GM21786 (cell line): ENCODE data around the gene TAF3.
"Not testable (repeated sequence)": the region's sequence is repeated elsewhere in the genome, so short reads cannot be mapped to it uniquely, and the experiment has no call there.

ENCODE experiments used
- ATAC-seq: cut with Tn5 transposase; IDR thresholded peaks from one replicate; pipeline ENCODE4 v1.9.1; 2021; ENCODE audit not compliant: unreplicated experiment

Gene TAF3, protein sequence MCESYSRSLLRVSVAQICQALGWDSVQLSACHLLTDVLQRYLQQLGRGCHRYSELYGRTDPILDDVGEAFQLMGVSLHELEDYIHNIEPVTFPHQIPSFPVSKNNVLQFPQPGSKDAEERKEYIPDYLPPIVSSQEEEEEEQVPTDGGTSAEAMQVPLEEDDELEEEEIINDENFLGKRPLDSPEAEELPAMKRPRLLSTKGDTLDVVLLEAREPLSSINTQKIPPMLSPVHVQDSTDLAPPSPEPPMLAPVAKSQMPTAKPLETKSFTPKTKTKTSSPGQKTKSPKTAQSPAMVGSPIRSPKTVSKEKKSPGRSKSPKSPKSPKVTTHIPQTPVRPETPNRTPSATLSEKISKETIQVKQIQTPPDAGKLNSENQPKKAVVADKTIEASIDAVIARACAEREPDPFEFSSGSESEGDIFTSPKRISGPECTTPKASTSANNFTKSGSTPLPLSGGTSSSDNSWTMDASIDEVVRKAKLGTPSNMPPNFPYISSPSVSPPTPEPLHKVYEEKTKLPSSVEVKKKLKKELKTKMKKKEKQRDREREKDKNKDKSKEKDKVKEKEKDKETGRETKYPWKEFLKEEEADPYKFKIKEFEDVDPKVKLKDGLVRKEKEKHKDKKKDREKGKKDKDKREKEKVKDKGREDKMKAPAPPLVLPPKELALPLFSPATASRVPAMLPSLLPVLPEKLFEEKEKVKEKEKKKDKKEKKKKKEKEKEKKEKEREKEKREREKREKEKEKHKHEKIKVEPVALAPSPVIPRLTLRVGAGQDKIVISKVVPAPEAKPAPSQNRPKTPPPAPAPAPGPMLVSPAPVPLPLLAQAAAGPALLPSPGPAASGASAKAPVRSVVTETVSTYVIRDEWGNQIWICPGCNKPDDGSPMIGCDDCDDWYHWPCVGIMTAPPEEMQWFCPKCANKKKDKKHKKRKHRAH

DNA sequence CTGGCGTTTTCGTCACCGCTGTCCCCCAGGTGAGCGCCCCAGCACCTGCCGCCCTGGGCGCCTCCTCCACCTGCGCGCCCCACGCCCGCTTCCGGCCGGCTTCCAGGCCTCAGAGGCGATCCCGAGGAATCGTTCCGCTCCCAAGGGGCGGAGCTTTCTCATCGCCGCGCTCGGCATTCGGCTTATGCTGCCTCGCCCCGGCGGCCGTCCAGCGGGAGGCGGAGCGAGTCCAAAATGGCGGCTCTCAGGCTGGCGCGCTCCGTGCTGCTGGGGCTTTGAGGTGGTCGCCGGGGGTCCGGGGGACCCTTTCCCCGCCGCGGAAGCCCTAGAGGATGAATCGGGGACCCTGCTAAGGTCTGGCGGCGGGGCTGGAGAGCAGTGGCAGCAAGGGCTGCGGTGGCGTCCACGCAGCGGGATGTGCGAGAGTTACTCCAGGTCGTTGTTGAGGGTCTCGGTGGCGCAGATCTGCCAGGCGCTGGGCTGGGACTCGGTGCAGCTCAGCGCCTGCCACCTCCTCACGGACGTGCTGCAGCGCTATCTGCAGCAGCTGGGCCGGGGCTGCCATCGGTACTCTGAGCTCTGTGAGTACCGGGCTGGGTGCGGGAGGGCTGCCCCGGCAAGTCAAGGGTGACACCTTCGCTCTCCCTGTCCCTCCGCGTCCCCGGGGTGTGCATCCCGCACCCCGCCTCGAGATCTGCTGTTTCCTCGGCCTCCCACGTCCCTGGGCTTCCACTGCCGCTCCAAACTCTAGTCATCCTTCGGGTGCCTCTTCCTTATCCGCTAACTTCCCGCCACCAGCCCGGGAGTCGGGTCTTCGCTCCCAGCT is at the start of gene TAF3:
TSS of gene TAF3 (plus strand) at position 211 of the 826 bp plus-strand sequence. CDS start at position 416, 205 bp downstream.
- peak; percentile 79 for ATAC-seq

DNA sequence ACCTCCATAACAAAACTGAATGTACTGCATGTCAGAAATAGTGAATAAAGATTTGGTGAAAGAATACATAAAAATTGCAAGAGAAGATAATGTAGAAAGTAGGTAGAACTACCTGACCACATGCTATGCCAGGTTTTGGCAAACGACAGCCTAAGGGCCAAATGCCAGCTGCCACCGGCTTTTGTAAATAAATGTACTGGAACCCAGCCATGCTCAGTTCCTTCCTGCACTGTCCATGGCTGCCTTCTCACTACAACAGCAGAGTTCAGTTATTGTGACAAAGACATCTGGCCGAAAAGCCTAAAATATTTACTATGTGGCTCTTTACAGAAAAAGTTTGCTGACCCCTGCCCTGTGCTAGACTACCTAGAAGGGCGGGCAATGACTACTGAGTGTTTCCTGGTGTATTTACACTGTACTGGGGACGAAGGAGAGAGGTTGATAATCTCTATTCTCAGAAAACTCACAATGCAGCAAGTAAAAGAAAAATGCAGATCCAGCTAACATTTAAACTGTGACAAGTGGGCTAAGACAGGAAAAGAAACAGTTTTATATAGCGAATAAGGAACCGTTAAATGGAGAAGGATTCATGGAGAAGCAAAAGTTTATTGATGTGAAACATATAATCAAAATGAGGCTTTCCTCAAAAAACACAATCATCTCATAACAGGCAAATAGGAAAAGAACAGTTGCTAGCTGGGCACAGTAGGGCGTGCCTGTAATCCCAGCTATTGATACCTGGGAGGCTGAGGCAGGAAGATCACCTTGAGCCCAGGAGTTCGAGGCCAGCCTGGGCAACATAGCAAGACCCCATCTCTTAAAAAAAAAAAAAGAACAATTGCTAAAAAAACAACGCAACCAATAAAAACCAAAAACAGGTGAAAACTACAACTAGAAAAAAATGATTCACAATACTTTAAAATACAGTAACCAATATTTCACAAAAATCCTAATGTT is 44.2 kb upstream of the TAF3 start:
- ATAC-seq = no peak

DNA sequence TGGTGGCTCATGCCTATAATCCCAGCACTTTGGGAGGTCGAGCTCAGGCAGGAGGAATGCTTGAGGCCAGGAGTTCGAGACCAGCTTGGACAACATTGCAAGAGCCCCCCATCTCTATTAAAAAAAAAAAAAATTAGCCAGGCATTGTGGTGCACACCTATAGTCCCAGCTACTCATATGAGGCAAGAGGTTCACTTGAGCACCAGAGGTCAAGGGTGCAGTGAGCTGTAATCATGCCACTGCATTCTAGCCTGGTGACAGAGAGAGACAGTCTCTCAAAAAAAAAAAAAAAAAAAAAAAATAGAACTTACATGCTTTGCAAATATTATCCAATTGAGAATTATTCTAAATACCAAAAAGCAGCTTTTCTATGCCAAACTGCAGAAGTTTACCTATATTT is 41.5 kb upstream of the TAF3 start:
- no peak for ATAC-seq

DNA sequence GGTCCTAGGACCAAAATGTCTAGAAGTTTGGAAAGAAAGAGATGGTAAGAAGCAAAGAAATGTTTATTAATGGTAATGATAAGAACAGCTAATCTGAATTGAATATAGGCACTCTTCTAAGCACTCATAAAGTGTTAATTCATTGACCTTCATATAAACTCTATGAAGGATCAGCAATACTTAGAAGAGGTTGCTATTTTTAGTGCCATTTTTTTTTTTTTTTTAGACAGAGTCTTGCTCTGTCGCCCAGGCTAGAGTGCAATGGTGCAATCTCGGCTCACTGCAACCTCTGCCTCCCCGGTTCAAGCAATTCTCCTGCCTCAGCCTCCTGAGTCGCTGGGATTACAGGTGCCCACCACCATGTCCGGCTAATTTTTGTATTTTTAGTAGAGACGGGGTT is 36.1 kb upstream of the TAF3 start:
- not testable (repeated sequence) for ATAC-seq

DNA sequence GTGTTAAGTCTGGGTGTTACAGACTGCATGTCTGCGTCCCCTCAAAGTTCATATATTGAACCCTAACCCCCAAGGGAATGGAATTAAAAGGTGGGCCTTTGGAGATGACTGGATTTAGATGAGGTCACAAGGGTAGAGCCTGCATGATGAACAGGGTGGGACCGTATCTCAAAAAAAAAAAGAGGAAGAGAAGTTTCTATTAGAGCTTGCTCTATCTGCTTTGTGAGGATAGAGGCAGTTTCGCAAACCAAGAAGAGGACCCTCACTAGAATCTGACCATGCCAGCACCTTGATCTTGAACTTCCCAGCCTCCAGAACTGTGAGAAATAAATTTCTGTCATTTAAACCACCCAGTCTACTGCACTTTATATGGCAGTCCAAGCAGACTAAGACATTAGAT is 31.9 kb upstream of the TAF3 start:
- no peak for ATAC-seq

DNA sequence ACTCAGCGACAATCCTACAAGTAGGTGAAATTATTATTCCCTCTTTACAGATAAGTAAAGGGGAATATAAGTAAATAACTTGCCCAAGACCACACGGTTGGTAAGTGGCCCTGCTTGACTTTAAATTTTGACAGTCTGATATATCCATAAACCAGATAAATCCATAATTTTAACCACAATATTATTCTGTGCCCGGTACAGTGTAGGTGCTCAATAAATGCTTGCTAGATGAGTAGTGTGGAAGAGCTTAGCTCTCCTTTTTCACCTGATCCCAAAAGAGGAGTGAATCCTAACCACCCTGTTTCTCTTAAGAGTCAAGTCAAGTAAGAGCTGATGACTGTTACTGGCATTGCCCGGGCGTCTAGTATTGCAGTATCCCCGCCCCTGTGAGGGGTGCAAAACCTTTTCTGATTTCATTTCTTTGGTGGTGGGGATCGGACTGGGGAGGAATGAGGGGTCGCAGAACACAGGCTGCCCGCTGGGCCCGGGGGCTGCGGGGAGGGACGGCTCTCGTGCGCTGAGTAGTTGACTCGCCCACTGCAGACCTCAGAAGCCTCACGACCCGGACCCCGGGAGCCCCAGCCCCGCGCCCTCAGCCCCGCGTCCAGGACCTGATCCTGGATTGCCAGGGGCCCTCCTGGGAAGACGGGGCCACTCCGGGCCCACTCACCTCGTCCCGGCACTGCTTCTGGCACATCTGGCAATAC is 31.0 kb upstream of the TAF3 start:
- peak; percentile 2 for ATAC-seq

DNA sequence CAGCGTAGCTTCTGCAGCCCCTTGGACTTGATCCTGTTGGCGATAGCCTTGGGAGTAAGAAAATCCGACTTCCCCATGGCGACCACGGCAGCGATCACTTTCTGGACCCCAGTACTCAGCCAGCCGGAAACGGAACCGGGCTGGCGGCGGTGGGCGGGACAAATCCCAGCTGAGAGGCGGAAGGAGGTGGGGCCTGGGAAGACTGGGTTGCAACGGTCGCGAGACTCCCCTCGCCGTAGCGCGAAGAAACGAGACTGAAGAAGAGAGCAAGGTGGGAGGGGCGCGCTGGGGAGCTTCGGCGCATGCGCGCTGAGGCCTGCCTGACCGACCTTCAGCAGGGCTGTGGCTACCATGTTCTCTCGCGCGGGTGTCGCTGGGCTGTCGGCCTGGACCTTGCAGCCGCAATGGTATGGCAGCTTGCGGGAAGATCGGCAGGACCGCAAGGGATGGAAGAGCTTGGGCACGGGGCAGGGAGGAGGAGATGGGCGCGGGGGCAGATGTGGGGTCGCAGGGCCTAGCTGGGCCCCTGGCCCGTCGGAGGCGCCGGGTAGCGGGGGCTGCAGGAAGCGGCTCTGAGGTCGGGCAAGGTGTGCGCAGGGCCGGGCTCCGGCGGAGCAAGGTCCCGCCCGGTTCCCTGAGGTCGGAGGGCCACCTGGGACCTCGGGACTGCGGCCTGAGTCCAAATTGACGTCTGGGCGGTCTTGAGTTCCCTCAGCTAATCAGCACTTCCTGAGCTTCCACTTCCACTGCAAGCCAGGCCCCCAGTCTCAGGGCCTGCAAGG is 30.3 kb upstream of the TAF3 start, which contains the start of the genes ATP5F1C and KIN:
TSS of gene ATP5F1C (plus strand) at position 321 of the 782 bp plus-strand sequence. CDS start at position 352, 31 bp downstream.
TSS of gene KIN (minus strand) at position 137 of the 782 bp plus-strand sequence. CDS start at position 77, 60 bp downstream.
- ATAC-seq = peak; percentile 96

DNA sequence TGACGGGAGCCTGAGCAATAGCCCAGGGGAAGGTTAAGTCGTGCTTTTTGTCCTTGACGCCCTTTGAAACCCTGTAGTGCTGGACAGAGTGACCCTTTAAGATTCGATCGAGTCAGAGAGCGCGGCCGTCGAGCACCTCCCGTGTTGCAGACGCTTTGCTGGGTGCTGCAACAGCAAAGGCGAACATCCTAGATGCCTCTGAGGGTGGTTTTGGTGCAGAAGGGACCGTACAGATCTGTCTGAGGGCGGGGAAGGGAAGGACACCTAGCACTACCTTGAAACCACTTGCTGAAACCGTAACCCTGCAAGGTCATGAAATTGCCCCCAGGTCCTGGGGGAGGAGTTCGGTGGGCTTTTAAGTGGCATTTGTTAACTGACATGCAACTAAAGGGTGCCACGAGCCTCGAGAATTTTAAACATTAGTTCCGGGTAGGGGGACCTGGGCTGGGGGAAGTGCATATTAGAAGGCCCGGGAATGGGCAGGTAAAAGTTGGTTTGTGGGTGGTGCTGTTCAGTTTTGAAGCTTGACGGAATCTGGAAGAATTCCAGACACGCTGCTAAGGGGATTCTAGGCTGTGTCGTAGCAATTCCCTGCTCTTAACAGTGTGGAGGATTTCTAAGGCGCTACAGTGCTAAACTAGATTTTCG is 29.5 kb upstream of the TAF3 start:
- peak; percentile 4 for ATAC-seq

DNA sequence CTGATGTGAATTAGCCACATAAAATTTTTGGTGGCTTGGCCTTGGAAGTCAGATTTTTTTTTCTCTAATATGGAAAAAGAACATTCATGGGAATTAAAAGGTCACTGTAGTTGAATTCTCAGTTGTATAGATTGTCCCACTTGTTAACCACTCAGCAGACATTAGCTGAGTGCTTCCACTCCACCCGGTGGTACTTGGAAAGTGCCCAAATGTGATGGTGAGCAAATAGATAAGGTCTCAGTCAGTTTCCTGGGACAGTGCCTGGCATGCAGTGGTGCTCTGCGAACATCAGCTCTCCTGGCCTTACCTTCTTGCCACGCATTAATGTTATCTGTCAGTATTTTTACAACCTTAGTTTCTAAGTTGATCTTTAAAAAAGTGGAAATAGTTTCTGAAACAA is 28.9 kb upstream of the TAF3 start:
- no peak for ATAC-seq

DNA sequence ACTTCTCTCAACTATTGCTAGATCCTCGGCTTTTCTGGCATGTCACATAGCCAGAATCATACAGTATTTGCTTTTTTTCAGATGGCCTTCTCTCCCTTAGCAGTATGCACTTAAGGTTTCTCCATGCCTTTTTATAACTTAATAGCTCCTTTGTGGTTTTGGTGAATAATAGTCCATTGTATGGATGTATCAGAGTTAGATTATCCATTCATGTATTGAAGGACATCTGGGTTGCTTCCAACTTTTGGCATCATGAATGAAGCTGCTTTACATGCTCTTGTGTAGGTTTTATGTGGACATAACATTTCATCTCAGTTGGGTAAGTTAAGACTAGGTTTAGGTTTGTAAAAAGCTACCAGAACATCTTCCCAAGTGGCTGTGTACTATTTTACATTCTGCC is 25.8 kb upstream of the TAF3 start:
- no peak for ATAC-seq

DNA sequence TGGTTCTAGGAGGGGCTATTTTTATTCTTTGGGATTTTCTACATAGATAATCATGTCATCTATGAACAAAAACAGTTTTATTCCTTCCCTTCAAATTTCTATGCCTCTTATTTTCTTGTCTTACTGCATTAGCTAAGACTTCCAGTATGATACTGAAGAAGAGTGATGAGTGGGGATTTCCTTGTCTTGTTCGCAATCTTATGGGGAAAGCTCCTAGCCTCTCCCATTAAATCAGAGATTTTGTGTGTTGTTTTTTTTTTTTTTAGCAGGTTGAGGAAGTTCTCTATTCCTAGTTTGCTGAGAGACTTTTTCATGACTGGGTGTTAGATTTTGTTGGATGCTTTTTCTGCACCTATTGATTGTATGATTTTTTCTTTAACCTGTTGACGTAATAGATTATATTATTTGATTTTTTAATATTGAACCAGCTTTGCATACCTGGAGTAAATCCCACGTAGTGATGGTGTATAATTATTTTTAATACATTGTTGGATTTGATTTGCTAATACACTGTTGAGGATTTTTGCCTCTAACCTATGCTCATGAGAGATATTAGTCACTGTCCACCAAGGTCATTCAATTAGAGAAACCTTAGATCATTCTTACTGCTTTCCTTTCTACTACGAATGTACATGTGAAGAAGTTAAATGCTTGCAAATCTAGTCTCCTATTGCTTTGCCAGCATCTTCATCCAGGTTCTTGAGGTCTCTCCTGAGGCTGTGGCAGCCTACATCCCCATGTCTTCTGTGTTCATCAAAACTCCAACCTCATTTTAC is 23.9 kb upstream of the TAF3 start:
- ATAC-seq = no peak

DNA sequence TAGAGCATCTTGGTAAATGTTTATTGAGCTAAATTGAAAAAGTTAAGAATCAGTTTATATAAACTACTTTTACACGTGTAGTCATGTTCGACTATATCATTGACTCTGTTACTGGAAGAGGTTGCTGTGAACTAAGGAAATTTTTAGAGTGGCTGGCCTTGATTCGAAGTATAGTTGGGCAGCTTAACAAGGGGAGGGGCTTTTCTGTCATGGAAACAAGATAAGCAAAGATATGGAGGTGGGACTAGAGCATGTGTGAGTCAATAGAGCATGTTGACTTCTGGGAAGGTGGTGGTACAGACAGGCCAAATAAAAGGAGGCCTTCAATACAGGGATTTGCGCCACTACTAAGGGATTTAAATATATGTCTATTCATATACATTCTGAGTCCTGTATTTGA is 22.7 kb upstream of the TAF3 start:
- no peak for ATAC-seq

DNA sequence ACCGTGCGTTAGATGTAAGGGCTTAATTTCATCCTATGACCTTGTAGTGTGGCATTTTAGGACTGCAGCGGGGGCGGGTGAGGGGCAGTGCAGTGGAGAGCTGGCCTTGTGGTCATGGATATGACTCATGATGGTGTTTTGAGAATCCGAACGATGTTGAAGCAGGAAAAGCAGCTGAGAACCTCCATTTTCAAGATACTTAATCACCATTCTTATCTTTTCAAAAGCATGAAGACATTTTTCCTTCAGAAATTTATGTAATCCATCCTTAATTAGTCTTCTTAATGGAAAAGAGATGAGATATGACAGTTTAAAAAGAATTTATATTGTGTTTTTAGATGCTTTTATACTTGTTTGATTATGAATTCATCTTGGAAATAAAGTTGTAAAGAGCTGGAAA is 20.7 kb upstream of the TAF3 start:
- ATAC-seq = no peak

DNA sequence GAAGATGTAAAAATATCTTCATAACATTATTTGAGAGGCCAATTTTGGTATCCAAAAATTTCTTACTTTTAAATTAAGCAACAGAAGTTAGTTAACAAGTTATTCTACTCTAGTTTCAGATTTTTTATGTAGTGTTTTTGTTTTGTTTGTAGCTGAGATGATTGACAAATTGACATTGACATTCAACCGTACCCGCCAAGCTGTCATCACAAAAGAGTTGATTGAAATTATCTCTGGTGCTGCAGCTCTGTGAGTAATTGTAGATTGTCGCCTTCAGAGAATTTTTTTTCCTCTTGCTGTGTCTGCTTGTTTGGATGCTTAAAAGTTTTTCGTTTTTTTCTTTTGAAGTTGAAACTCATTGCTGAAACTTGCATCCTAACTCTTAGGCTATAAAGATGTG is 15.7 kb upstream of the TAF3 start:
- ATAC-seq = no peak

DNA sequence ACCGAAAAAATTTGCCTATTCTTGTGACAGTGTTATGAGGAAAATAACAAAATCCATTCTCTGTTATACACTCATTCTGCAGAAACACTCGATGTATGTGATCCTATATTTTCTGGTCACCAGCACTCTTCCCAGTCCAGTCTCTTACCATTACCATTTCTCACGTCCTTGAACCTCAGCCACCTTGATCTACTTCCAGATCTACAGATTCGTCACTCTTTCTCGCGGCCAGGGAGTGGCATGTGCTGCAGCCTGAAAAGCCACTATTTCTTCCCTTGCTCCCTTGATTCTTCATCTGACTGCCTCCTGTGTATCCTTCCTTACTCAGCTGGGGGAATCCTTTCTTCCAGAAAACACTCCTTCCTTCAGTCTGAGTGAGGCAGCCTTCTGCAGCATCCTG is 14.1 kb upstream of the TAF3 start:
- ATAC-seq = no peak

DNA sequence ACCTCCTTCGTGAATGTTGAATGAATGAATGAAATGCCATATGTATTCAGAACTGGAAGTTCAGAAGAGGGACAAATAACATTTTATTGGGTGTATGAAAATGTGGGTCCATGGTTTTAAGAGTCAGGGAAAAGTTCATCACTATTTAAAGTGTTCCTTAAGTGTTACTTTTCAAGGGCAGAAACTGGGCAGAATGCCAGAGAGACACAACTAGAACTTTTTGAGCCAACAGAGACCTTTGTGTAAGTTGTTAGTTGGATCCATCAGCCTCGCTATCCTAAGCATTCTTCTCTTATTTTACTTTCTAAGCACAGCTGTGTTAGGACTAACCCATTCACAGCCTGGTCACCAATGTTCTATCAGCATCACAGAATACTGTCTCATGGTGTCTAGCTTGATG is 13.6 kb upstream of the TAF3 start:
- ATAC-seq = no peak

DNA sequence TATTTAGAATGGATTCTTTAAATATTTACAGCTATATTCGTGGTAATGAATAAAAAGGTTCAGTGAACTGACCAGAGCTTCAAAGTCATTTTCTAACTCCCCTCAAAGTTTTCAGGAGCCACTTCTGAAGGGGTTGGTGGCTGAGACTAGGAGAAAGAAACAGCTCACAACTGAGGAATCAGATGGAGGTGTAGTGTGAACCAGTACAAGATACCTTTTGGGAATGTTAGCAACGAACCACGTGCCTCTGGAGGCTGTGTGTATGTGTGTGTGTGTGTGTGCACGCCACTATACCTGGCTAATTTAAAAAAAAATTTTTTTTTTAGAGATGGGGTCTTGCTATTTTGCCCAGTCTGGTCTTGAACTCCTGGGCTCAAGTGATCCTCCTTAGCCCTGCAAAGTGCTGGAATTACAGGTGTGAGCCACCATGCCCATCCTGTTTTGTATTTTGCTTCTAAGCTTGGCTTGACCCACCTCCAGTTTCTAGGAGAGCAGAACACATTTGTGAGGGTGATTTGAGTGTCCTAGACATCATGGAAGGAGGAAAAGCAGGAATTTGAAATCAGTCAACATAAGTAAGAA is 9.5 kb upstream of the TAF3 start:
- ATAC-seq = no peak
